IPS-18a (cell line): Measurements from ENCODE around the gene PEX5L.

ENCODE experiments used
- H3K27ac ChIP-seq: one replicate; pipeline ENCODE4 v1.5.1; 2013; ENCODE audit warnings: low read length
- H3K27me3 ChIP-seq: one replicate; pipeline ENCODE4 v1.6.1; 2013; ENCODE audit warnings: mild to moderate bottlenecking, low read length; ENCODE audit not compliant: control insufficient read depth, insufficient read depth
- H3K36me3 ChIP-seq: one replicate; pipeline ENCODE4 v1.6.1; 2013; ENCODE audit warnings: low read depth, low read length; ENCODE audit not compliant: control insufficient read depth
- H3K4me1 ChIP-seq: one replicate; pipeline ENCODE4 v1.6.1; 2013; ENCODE audit warnings: low read depth, low read length; ENCODE audit not compliant: control insufficient read depth
- H3K4me3 ChIP-seq: one replicate; pipeline ENCODE4 v1.5.1; 2013; ENCODE audit warnings: low read length
- H3K9ac ChIP-seq: one replicate; pipeline ENCODE4 v1.6.1; 2013; ENCODE audit warnings: mild to moderate bottlenecking, low read length, moderate library complexity
- H3K9me3 ChIP-seq: one replicate; pipeline ENCODE4 v1.6.1; 2013; ENCODE audit warnings: low read depth, low read length; ENCODE audit not compliant: control insufficient read depth

PEX5L gene

DNA sequence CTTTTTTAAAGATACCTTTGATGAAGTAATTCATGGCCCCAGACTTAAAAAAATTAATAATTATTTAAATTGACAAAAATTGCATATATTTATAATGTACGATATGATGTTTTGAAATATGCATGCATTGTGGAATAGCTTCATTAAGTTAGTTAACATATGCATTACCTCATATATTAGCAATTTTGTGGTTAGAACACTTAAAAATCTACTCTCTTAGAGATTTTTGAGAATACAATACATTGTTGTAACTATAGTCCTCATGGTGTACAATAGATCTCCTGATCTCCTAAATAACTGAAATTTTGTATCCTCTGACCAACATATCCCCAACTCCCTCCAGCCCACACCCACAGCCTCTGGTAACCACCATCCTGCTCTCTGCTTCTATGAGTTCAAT lies 104.1 kb downstream of the PEX5L start:
- Histone ChIP-seq H3K4me1 (no peaks in the 10 kb centered on the region), H3K27ac (no peak overlapping the region)

DNA sequence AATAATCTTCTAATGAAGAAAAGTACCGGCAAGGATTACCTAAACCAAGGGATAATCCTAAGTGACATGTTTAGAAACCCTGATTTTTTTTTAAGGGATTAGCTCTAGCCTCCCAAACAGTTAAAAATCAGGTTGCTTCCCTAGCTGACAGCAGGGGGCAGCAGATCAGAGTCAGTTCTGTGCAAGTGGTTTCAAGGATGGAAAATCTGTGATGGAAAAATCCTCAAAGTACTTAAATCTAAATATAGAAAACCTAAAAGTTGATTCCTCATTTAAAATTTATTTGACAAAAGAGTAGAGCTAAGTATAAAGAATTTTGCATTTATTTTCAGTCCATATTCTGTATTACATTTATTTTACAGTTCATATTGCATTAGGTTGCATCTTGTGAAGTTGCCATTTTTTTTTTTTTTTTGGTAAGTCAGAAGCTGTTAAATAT lies 107.6 kb downstream of the PEX5L start:
- Histone ChIP-seq H3K36me3 (no peaks in the 10 kb centered on the region), H3K27ac (no peak overlapping the region), H3K9ac (no peak overlapping the region), H3K4me3 (no peak overlapping the region), H3K27me3 (no peaks in the 10 kb centered on the region), H3K4me1 (peaks cover 3% of the 10 kb centered on the region), H3K9me3 (no peaks in the 10 kb centered on the region)

More for the DNA sequence above, 104.1 kb downstream of the PEX5L start:
- H3K9ac ChIP-seq: no peak overlapping the region
- H3K9me3 ChIP-seq: no peaks in the 10 kb centered on the region
- no peaks in the 10 kb centered on the region for H3K27me3 ChIP-seq
- no peaks in the 10 kb centered on the region for H3K36me3 ChIP-seq
- H3K4me3 ChIP-seq: no peak overlapping the region

- no peaks in the 10 kb centered on the region for H3K27me3 ChIP-seq
Measured at GRCh38 chr3:179927191-179927590, 109.5 kb downstream of the PEX5L start.

GRCh38 chr3:179921951-179922350 lies 114.8 kb downstream of the PEX5L start:
- Histone ChIP-seq H3K36me3 (no peaks in the 10 kb centered on the region), H3K27ac (no peak overlapping the region), H3K27me3 (no peaks in the 10 kb centered on the region), H3K4me3 (no peak overlapping the region), H3K9me3 (no peaks in the 10 kb centered on the region), H3K4me1 (peaks cover 12% of the 10 kb centered on the region), H3K9ac (no peak overlapping the region)

More at GRCh38 chr3:179927191-179927590, 109.5 kb downstream of the PEX5L start:
- H3K4me1 ChIP-seq: peaks cover 5% of the 10 kb centered on the region
- no peaks in the 10 kb centered on the region for H3K9me3 ChIP-seq
- H3K4me3 ChIP-seq: no peak overlapping the region
- H3K36me3 ChIP-seq: no peaks in the 10 kb centered on the region
- H3K27ac ChIP-seq: no peak overlapping the region
- no peak overlapping the region for H3K9ac ChIP-seq

DNA sequence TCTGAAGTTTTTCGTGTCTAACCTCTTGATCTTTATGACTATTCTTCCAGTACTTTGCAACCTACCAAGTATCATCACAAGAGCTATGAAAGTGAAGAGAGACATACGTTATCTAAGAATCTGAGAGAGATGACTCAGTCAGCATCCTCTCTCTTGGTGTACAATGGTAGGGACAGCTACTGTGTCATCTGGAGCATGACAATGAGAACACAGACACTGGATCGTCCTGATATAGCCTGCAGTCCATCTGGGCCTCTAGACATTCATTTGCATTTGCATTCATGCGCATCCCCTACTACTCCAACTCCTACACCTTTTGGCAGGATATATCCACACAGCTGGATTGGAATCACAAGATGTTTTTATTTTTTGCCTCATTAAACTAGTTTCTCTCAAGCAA lies 115.2 kb downstream of the PEX5L start:
- Histone ChIP-seq H3K9me3 (no peaks in the 10 kb centered on the region), H3K4me1 (peaks cover 12% of the 10 kb centered on the region), H3K27ac (no peak overlapping the region), H3K36me3 (no peaks in the 10 kb centered on the region), H3K4me3 (no peak overlapping the region), H3K9ac (no peak overlapping the region), H3K27me3 (no peaks in the 10 kb centered on the region)

DNA sequence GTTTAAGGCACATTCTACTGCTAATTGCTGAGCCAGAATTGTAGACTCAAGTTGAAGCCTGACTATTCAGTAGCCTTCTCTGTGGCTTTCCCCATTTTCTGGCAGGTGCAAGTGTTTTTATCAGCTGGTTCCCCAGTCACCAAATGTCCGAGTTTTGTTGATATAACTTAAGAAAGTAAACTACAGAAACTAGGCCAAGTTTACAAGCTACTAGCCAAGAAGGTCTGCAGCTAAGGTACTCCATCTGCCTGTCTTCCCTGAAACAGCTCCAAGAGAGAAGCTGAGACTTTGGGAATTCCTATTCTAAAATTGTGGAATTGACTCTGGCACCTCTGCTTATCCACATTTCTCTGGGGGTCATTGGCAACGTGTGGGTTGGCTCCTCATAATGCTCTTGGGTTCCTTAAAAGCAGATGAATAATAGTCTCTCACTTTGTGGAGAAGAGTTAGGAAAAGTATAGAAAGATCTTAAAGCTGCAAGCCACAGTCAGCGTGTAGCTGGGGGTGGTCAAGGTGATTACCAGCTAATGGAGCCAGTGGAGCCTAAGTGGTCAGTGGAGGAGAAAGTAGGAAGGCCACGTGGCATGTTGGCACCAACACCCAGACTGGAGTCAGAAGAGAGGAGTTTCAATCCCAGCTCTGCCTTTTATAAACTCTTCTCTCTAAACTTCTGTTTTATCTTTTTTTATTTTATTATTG lies 128.8 kb downstream of the PEX5L start:
- Histone ChIP-seq H3K27me3 (no peaks in the 10 kb centered on the region), H3K36me3 (no peaks in the 10 kb centered on the region), H3K9me3 (no peaks in the 10 kb centered on the region), H3K9ac (no peak overlapping the region), H3K27ac (no peak overlapping the region), H3K4me1 (no peaks in the 10 kb centered on the region), H3K4me3 (no peak overlapping the region)

DNA sequence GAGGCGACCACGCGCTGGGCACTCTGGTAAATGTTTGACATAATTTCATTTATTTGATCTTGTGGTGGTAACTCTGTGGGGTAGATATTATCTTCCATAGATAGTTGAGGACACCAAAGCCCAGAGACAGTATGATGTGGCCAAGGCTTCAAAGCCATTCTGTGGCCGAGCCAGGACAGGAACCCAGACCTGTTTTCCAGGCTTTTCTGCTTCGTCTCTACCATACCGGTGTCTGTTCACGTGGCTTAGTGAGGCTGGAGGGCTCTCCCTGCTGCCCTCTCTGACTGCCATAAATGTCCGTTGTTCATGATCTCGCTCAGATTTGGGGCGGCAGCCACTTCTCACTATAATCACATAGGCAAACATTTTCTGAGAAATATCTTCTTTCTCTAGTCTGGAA lies 134.7 kb downstream of the PEX5L start:
- no peaks in the 10 kb centered on the region for H3K4me1 ChIP-seq

GRCh38 chr3:179898024-179898423 lies 138.7 kb downstream of the PEX5L start:
- no peak overlapping the region for H3K4me3 ChIP-seq
- no peaks in the 10 kb centered on the region for H3K27me3 ChIP-seq
- H3K27ac ChIP-seq: no peak overlapping the region
- H3K36me3 ChIP-seq: no peaks in the 10 kb centered on the region
- no peak overlapping the region for H3K9ac ChIP-seq
- no peaks in the 10 kb centered on the region for H3K9me3 ChIP-seq
- H3K4me1 ChIP-seq: no peaks in the 10 kb centered on the region

More for the DNA sequence above, 134.7 kb downstream of the PEX5L start:
- Histone ChIP-seq H3K36me3 (no peaks in the 10 kb centered on the region), H3K27me3 (no peaks in the 10 kb centered on the region), H3K9ac (no peak overlapping the region), H3K9me3 (no peaks in the 10 kb centered on the region), H3K4me3 (no peak overlapping the region), H3K27ac (no peak overlapping the region)

GRCh38 chr3:179897231-179897630 lies 139.5 kb downstream of the PEX5L start:
- Histone ChIP-seq H3K4me1 (no peaks in the 10 kb centered on the region), H3K9me3 (no peaks in the 10 kb centered on the region), H3K36me3 (no peaks in the 10 kb centered on the region), H3K4me3 (no peak overlapping the region), H3K27ac (no peak overlapping the region), H3K27me3 (no peaks in the 10 kb centered on the region), H3K9ac (no peak overlapping the region)

GRCh38 chr3:179896507-179896906 lies 140.2 kb downstream of the PEX5L start:
- Histone ChIP-seq H3K9me3 (no peaks in the 10 kb centered on the region), H3K4me1 (no peaks in the 10 kb centered on the region), H3K4me3 (no peak overlapping the region), H3K36me3 (no peaks in the 10 kb centered on the region), H3K27ac (no peak overlapping the region), H3K9ac (no peak overlapping the region), H3K27me3 (no peaks in the 10 kb centered on the region)

DNA sequence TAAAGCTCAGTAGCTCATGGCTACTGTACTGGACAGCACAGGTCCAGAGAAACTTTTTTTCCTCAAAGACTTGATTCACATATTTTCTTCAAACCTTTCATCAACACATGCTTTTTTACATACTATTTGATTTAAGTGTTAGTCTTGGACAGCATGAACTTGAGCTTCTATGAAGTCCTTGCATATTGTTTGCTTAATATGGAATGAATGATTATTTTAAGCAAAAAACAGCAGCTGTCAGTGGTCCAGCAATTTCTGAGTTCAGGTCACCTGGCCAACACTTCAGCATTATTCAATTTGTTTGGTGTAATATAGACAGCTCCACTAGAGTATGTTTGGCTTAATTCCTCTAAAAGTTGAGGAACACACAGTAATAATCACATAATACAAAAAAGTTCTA lies 141.4 kb downstream of the PEX5L start:
- Histone ChIP-seq H3K36me3 (no peaks in the 10 kb centered on the region), H3K9me3 (no peaks in the 10 kb centered on the region), H3K4me3 (no peak overlapping the region), H3K27me3 (no peaks in the 10 kb centered on the region), H3K4me1 (no peaks in the 10 kb centered on the region), H3K27ac (no peak overlapping the region), H3K9ac (no peak overlapping the region)

DNA sequence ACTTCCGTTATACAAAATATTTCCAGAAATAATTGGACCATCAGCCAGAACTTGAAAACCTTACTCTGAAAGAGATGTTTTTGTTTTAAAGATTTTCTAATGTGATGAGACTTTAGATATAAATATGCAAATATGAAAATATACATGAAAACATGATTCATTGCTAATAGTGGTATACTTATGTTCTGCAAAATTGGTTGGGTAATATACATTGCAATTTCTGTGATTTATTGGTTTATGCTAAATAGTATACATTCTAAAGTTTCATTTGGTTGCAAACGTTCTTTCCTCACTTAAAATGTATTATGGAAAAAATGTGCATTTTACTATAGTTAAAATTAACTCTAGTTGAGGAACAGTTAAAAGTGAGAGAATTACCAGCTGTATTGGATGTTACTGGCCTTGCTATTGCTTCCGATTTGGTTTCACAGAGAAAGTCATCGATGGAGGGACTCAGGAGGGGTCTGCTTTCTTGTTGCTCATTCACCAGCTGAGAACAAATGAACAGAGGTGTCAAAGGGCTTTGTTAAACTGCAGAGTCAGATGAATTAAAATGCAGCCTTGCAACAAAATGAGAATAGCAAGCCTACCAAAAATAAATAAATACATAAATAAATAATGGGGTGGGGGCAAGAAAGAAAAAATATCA lies 149.3 kb downstream of the PEX5L start:
- Histone ChIP-seq H3K36me3 (no peaks in the 10 kb centered on the region), H3K27ac (no peak overlapping the region), H3K9me3 (no peaks in the 10 kb centered on the region), H3K9ac (no peak overlapping the region), H3K4me3 (no peak overlapping the region), H3K4me1 (peaks cover 12% of the 10 kb centered on the region), H3K27me3 (no peaks in the 10 kb centered on the region)
